GM21529 (cell line): Measurements from ENCODE around the gene HOXB7.

Experiments
- ATAC-seq: cut with Tn5 transposase; IDR thresholded peaks from one replicate; pipeline ENCODE4 v1.9.1; 2021; ENCODE audit not compliant: unreplicated experiment

Gene HOXB7

GRCh38 chr17:48636177-48637018, 25.6 kb upstream of the HOXB7 start:
- ATAC-seq, result no peak

- ATAC-seq, result no peak
Measured at GRCh38 chr17:48634493-48635208, 23.8 kb upstream of the HOXB7 start.

GRCh38 chr17:48633266-48633677, 22.5 kb upstream of the HOXB7 start:
- no peak for ATAC-seq

DNA sequence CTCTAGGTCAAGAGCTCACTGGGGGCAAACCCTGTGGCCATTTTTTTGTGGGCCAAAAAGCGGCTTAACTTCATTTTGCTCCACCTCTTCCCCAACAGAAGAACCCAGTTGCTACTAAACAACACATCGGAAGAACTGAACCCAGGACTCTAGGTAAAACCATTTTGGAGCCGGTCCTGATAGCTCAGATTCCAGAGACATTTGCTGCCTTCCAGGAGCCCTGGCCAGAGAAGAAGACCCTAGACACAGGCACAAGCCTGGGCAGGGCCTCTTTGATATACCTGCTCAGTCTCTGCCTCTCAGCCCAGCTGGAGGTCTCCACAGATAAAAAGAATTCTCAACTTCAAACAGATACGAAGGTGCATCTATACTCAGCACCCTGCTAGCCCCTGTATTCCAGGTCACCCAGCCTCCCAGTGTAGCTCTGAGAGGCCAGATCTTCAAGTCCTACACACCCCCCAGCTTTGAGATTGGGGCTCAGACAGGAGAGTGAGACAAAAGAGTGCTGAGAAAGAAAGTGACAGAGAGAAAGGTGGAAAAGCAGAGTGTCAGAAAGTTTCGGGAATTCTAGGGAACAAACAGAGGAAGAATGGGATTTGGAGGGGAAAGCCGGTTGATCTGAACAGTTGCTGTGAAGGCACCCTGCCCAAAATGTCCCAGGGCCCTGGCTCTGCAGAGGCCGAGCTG, 21.9 kb upstream of the HOXB7 start:
- no peak for ATAC-seq

DNA sequence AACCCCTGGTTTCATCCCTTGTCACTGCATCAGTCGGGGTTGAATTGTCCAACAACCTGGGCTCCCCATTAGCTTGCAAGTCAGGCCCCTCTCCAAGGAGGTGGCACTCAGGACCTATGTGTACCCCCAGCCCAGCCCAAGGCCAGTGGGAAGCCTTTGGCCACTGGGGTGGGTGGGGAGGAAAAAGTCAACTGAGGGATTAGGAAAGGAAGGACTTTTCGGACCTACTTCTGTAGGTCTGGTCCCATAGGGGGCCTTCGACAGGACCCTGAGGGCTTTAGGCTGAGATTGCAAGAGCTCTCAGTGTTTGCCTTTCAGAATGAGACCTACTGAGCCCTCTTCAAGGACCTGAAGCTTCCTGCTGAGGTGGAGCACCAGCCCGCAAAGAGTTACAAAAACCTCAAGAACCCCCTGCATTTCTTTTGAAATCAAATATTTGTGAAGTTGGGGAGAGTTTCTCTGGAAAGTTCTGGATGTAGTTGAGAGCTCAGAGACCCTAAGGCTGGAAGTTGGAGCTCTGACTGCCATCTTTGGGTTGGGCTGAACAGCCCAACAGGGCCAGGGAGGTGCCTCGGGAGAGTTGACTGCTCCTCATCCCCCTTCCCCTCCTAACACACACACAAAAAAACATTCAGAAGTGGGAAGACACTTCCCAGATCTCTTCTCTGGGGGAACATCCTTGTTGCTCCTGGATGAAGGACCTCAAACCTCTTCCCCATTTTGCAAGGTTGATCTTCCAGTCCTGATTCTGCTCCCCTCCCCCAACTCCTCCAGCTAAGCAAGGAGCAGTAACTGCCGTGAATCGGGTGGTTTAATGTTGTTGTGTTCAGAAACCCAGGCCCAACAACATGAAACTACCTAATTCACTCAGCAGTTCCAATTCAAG, 21.1 kb upstream of the HOXB7 start:
- no peak for ATAC-seq

GRCh38 chr17:48630925-48631692, 20.3 kb upstream of the HOXB7 start:
- no peak for ATAC-seq

DNA sequence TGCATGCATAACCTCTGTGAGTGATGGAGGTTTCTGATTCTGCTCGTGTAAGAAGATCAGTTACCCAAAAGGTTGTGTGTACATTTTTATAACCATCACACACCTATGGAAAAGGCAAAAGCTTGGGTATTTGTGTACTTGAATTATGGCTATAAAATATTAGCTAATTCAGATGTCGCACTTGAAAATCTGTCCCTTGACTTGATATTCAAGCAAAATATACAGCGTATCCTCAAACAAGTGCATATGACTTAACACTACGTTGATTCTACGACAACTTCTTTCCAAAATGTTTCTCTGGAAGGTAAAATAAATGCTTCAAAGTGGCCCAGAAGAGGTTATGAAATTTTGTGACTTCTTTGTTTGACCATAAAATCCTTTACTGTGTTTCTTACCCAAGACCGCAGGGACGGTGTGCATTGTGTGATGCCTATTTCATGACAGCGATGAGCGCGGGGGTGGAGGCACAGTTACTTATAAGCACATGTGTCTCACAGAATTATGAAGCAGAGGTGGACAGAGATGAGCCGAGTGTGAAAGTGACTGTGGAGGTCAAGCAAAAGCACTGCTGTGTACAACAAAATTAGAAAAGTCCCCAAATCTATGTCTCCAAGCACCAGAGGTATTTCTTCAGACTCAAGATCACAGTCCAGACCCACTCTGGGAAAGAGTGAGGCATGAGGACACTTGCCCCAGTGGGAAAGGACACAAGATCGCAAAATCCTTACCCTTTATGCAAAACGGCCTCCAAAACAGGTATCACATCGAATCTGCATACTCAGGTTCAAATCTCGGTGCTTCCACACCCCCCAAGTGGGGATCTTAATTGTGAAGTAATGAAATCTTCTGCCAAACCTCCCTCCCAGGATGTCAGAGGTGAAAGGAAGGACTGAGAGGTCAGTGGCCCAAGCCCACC, 19.4 kb upstream of the HOXB7 start:
- ATAC-seq, result no peak

GRCh38 chr17:48629411-48629759, 18.6 kb upstream of the HOXB7 start:
- ATAC-seq, result no peak

DNA sequence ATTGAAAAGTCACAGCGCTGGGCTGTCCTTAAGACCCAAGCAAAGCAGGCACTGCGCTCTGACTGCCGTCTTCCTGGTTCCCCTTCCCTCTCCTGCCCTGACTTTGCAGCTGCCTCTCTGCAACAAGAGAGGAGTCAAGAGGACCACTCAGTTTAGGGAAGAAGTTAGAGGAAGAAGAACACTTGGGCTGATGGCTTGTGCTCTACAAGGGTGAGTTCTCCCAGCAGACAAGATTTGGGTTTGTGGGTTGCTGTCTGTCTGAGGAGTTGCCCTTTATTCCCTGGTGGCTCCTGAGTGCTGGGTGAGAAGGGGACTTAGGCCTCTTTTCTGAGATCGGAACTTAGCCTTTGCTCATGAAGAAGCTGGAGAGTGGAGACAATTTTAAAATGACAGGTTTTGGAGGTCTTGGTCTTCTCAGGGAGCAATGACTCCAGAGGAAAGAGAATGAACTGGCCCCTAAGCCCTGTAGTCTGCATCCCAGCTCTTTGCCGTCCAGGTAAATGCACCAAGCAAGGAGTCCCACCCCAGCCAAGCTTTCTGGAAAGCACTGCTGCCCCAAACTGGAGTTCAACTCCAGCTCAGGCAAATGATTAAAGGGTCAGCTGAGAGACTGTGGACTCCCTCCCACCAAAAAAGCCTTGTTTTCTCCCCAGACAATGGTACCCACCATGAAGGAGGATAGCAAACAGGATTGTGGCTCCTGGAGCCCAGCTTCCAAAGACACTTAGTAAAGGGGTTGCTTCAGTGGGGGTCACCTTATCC, 18.0 kb upstream of the HOXB7 start:
- ATAC-seq, result no peak

DNA sequence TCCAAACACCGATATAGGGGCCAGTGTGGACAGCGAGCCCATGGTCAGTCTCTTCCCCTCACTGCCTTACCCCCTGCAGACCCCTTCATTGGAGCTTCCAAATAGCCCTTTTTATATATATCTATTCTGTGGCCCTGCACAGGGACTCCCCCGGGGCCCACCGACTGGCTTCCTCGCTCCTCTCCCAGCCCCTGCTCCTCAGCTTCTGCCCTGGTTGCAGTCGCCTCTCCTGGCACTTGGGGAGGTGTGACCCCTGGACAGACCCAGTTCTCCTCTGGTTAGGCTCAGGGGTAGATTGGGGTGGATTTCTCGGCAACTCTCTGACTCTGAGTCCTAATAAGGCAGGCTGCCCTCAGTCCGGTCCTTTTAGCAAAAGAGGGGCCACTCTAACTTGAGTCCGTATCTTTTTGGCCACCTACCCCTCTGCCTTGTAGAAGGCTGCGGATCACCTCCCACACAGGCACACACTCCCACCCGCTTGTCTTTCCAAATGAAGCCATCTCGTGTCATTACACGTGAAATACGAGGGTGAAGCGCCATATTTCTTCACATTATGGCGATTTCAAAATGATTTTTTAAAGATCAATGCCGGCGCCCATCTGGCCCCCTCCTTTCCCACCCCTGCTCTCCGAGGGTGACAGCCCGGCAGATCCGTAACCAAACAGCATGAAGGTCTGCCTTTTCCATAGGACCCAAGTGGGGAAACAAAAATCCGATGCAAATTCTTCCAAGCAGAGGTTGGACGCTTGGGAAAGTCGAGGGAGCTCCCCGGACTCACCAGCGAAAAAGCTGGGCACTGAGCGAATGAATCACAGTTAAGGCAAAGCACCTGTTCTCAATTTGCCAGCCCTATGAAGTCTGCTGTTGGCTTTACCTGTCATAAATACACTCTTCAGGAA, 17.1 kb upstream of the HOXB7 start:
- ATAC-seq, result no peak

DNA sequence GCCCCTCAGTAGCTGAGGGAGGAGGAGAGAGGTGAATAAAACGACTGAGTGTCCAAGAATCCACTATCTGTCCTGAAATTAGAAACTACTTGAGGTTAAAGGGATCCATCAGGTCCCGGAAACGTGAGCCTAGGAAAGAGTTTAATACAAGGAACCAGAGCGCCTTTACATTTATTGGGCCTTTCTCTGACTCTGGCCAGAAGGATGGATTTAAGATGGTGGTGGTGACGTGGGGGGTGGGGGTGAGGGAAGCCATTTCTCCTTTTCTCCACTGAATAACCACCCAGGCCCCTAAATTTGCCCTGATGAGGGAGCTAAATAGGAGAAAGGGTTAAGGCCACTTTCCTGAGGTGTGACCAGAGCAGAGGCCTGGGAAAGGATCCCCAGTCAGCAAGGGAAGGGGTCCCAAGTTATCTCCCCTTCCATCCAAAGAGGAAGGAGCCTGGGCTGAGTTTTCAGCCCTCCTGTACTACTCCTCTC, 16.3 kb upstream of the HOXB7 start:
- no peak for ATAC-seq

DNA sequence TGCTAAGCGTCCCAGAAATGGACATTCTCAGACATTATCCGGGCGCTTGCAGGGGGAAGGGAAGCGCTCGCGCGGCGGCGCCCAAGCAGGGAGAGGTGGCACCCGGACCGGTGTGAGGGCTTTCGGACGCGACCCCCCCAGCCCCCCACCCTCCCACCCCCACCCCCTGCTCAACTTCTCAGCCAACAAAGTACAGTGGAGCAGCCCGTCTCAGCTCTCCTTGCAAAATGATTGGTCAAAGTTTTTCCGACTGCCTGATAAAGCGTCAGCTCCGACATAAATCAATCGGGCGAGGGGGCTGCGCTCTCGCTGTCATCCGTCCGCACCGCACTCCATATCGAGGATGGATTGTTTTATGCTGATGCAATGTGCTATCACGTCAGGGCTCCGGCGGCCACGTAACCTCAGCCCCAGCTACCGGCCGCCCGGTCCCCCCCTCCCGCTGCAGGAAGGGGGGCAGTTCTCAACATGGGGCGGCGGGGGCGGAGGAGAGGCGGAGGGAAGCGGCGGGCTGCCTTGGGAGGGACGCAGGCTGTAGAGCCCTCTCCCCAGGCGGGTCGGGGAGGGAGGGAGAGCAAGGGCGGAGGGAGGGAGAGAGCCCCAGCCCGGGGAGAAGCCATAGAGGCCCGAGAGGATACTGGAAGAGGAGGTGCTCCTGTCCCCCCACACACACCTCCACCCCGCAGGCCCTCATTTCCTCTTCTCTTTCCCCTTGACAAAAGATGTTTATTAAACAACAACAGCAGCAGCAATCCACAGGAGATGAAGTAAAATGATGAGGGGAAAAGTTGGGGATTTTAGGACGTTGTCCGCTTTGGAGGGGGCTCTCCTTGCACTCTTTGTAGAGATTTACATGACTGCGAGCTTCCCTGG, 15.7 kb upstream of the HOXB7 start, which contains the start of gene HOXB9:
Gene HOXB9, minus strand, starts transcription at position 114 of the 873 bp plus-strand sequence. Its CDS starts 89 bp downstream, at position 25.
- no peak for ATAC-seq

DNA sequence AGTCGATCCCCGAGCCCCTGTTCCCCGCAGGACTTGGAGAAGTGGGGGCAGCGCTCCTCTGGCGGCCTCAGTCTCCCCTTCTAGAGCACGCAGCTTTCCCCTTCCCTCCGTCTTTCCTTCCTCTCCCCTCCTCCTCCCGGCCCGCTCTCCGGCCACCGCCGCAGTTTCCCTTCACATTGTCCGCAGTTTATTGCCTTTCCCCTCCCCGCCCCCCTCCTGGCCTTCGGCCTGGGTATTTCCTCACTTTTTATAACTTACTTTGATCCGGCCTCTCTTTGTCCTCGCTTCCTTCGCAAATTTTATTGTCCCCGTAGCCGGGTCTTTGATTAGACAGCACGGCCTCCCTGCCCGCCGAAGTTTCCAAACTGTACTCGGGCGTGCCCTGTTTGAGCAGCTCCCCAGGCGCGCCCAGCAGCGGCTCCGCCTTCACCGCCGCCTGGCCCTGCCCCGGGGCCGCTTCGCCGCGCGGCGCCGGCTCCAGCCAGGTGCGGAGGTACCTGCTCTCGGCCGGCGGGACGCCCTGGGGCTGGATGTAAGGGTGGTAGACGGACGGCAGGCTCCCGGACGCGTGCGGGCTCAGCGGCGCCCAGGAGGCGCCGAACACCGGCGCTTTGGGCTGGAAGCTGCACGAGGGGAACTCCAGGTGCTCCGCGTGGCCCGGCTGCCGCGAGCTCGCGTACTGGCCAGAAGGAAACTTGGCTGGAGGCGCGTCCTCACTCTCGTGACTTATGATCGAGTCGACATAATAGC, 14.9 kb upstream of the HOXB7 start:
- ATAC-seq, result no peak

- no peak for ATAC-seq
Measured at GRCh38 chr17:48624544-48625494, 14.0 kb upstream of the HOXB7 start.
